HepG2 (cell line): ENCODE data around the gene YJEFN3.

Source experiments
- CEBPZ ChIP-seq: IDR thresholded peaks from 2 replicates; pipeline ENCODE4 v1.6.1; 2012; ENCODE audit warnings: low read length, improper control_type of control experiment
- REPIN1 ChIP-seq: sonication (generic); formaldehyde crosslinking; IDR thresholded peaks from 2 replicates; pipeline ENCODE4 v1.8.0; 2022; ENCODE audit warnings: missing genetic modification reagents, low read depth, mild to moderate bottlenecking, borderline replicate concordance
- TP53 ChIP-seq: sonication (generic); formaldehyde crosslinking; conservative IDR thresholded peaks from 2 replicates; pipeline ENCODE4 v1.4.0; 2020; ENCODE audit warnings: missing genetic modification reagents
- ZNF629 ChIP-seq: sonication (generic); formaldehyde crosslinking; conservative IDR thresholded peaks from 2 replicates; pipeline ENCODE4 v1.5.0; 2020; ENCODE audit warnings: missing genetic modification reagents
- TF ChIP-seq, protein P1 (sequence below): sonication (generic); formaldehyde crosslinking; IDR thresholded peaks from 2 replicates; pipeline ENCODE4 v1.5.0; 2020; ENCODE audit warnings: mild to moderate bottlenecking, missing genetic modification reagents, moderate library complexity

- TF ChIP-seq ZNF629 (no peak), TP53 (CRISPR knock-in tag) (no peak), REPIN1 (CRISPR knock-in tag) (no peak), CEBPZ (no peak)
- TF ChIP-seq, protein P1, sequence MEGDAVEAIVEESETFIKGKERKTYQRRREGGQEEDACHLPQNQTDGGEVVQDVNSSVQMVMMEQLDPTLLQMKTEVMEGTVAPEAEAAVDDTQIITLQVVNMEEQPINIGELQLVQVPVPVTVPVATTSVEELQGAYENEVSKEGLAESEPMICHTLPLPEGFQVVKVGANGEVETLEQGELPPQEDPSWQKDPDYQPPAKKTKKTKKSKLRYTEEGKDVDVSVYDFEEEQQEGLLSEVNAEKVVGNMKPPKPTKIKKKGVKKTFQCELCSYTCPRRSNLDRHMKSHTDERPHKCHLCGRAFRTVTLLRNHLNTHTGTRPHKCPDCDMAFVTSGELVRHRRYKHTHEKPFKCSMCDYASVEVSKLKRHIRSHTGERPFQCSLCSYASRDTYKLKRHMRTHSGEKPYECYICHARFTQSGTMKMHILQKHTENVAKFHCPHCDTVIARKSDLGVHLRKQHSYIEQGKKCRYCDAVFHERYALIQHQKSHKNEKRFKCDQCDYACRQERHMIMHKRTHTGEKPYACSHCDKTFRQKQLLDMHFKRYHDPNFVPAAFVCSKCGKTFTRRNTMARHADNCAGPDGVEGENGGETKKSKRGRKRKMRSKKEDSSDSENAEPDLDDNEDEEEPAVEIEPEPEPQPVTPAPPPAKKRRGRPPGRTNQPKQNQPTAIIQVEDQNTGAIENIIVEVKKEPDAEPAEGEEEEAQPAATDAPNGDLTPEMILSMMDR (CRISPR knock-in tag), result no peak
Measured at GRCh38 chr19:19487077-19487949, 41.4 kb upstream of the YJEFN3 start.
